GM19043 (cell line): Measurements from ENCODE around the gene FLRT2.

Source experiments
- ATAC-seq: cut with Tn5 transposase; IDR thresholded peaks from one replicate; pipeline ENCODE4 v1.9.1; 2021; ENCODE audit warnings: low read depth; ENCODE audit not compliant: unreplicated experiment

FLRT2 gene

GRCh38 chr14:85634205-85634604 lies 104.3 kb downstream of the FLRT2 start:
- no peak for ATAC-seq

- ATAC-seq: no peak
Observed at GRCh38 chr14:85644211-85644610, 114.3 kb downstream of the FLRT2 start.

GRCh38 chr14:85653029-85653428 lies 123.1 kb downstream of the FLRT2 start:
- ATAC-seq: no peak

GRCh38 chr14:85660243-85660922 lies 130.4 kb downstream of the FLRT2 start:
- ATAC-seq: no peak

GRCh38 chr14:85662096-85662495 lies 132.2 kb downstream of the FLRT2 start:
- ATAC-seq: no peak

- no peak for ATAC-seq
Observed at GRCh38 chr14:85663256-85663655, 133.3 kb downstream of the FLRT2 start.

- no peak for ATAC-seq
Observed at GRCh38 chr14:85663667-85664066, 133.7 kb downstream of the FLRT2 start.

GRCh38 chr14:85675957-85676356 lies 146.0 kb downstream of the FLRT2 start:
- no peak for ATAC-seq

GRCh38 chr14:85686908-85687307 lies 157.0 kb downstream of the FLRT2 start:
- no peak for ATAC-seq

- ATAC-seq: no peak
Observed at GRCh38 chr14:85687456-85687855, 157.5 kb downstream of the FLRT2 start.

GRCh38 chr14:85688006-85688405 lies 158.1 kb downstream of the FLRT2 start:
- no peak for ATAC-seq

GRCh38 chr14:85695300-85695699 lies 165.4 kb downstream of the FLRT2 start:
- ATAC-seq: no peak

- no peak for ATAC-seq
Observed at GRCh38 chr14:85701116-85701515, 171.2 kb downstream of the FLRT2 start.

GRCh38 chr14:85701763-85702162 lies 171.8 kb downstream of the FLRT2 start:
- no peak for ATAC-seq

GRCh38 chr14:85702191-85702590 lies 172.2 kb downstream of the FLRT2 start:
- ATAC-seq: no peak

- ATAC-seq: no peak
Observed at GRCh38 chr14:85702997-85703396, 173.1 kb downstream of the FLRT2 start.
